ENCODE data around the gene QRFP.

Gene QRFP

GRCh38 chr9:130933114-130934046 lies 36.8 kb upstream of the QRFP start:
- DNase-seq (ENCODE audit: low read depth), result no peak

GRCh38 chr9:130932255-130933079 lies 35.9 kb upstream of the QRFP start:
- DNase-seq (ENCODE audit: low read depth), result no peak

GRCh38 chr9:130931508-130932254 lies 35.1 kb upstream of the QRFP start:
- no peak for DNase-seq (ENCODE audit: low read depth)

- no peak for DNase-seq (ENCODE audit: low read depth)
Observed at GRCh38 chr9:130930804-130931349, 34.3 kb upstream of the QRFP start.

- no peak for DNase-seq (ENCODE audit: low read depth)
Observed at GRCh38 chr9:130930132-130930803, 33.7 kb upstream of the QRFP start.

GRCh38 chr9:130929571-130930038 lies 33.0 kb upstream of the QRFP start:
- no peak for DNase-seq (ENCODE audit: low read depth)

- no peak for DNase-seq (ENCODE audit: low read depth)
Observed at GRCh38 chr9:130927995-130928900, 31.6 kb upstream of the QRFP start.

- no peak for DNase-seq (ENCODE audit: low read depth)
Observed at GRCh38 chr9:130927338-130927737, 30.7 kb upstream of the QRFP start.

GRCh38 chr9:130925050-130925678 lies 28.6 kb upstream of the QRFP start:
- DNase-seq (ENCODE audit: low read depth), result no peak

- DNase-seq (ENCODE audit: low read depth), result no peak
Observed at GRCh38 chr9:130924448-130924788, 27.8 kb upstream of the QRFP start.

GRCh38 chr9:130923611-130924447 lies 27.2 kb upstream of the QRFP start:
- DNase-seq (ENCODE audit: low read depth), result no peak

GRCh38 chr9:130922893-130923610 lies 26.4 kb upstream of the QRFP start:
- no peak for DNase-seq (ENCODE audit: low read depth)

- no peak for DNase-seq (ENCODE audit: low read depth)
Observed at GRCh38 chr9:130921989-130922892, 25.6 kb upstream of the QRFP start.

- no peak for DNase-seq (ENCODE audit: low read depth)
Observed at GRCh38 chr9:130921300-130921988, 24.8 kb upstream of the QRFP start.

- DNase-seq (ENCODE audit: low read depth), result no peak
Observed at GRCh38 chr9:130920762-130921299, 24.2 kb upstream of the QRFP start.

GRCh38 chr9:130920233-130920632 lies 23.6 kb upstream of the QRFP start:
- no peak for DNase-seq (ENCODE audit: low read depth)

All from activated gamma-delta T cell treated with anti-CD3 and anti-CD28 coated beads, Interleukin-2, amount 50 U/mL, for 16 hours (primary cell).